Activated T-helper 1 cell treated with anti-CD3 and anti-CD28 coated beads, Interleukin-2, amount 50 U/mL, for 16 hours (primary cell): Measurements from ENCODE around the gene MAGEA6.
"Not testable (repeated sequence)": the region's sequence is repeated elsewhere in the genome, so short reads cannot be mapped to it uniquely, and the experiment has no call there.

Source experiments
- DNase-seq, 2 donors: peaks; one replicate each; pipeline ENCODE4 v3.0.0-alpha.2; 2020; ENCODE audit warnings: low read depth in 1 of 2, low spot score in 1 of 2

The MAGEA6 gene

DNA sequence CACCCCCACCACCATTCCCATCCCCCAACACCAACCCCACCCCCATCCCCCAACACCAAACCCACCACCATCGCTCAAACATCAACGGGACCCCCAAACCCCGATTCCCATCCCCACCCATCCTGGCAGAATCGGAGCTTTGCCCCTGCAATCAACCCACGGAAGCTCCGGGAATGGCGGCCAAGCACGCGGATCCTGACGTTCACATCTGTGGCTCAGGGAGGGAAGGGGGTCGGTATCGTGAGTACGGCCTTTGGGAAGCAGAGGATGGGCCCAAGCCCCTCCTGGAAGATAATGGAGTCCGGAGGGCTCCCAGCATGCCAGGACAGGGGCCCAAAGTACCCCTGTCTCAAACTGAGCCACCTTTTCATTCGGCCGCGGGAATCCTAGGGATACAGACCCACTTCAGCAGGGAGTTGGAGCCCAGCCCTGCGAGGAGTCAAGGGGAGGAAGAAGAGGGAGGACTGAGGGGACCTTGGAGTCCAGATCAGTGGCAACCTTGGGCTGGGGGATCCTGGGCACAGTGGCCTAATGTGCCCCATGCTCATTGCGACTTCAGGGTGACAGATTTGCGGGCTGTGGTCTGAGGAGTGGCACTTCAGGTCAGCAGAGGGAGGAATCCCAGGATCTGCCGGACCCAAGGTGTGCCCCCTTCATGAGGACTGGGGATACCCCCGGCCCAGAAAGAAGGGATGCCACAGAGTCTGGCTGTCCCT, 35.2 kb downstream of the MAGEA6 start:
- not testable (repeated sequence) for DNase-seq

DNA sequence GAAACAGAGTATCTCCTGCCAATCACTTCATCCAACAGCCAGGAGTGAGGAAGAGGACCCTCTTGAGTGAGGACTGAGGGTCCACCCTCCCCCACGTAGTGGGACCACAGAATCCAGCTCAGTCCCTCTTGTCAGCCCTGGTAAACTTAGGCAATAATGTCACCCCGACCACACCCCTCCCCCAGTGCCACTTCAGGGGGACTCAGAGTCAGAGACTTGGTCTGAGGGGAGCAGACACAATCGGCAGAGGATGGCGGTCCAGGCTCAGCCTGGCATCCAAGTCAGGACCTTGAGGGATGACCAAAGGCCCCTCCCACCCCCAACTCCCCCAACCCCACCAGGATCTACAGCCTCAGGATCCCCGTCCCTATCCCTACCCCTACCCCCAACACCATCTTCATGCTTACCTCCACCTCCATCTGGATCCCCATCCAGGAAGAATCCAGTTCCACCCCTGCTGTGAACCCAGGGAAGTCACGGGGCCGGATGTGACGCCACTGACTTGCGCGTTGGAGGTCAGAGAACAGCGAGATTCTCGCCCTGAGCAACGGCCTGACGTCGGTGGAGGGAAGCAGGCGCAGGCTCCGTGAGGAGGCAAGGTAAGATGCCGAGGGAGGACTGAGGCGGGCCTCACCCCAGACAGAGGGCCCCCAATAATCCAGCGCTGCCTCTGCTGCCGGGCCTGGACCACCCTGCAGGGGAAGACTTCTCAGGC, 36.1 kb downstream of the MAGEA6 start, which contains the start of the genes CSAG1 and MAGEA12:
TSS of gene CSAG1 (minus strand) at position 461 of the 715 bp plus-strand sequence. CDS start 1,261 bp downstream, outside the sequence.
TSS of gene MAGEA12 (plus strand) at position 497 of the 715 bp plus-strand sequence. CDS start 2,405 bp downstream, outside the sequence.
- DNase-seq = no peak

DNA sequence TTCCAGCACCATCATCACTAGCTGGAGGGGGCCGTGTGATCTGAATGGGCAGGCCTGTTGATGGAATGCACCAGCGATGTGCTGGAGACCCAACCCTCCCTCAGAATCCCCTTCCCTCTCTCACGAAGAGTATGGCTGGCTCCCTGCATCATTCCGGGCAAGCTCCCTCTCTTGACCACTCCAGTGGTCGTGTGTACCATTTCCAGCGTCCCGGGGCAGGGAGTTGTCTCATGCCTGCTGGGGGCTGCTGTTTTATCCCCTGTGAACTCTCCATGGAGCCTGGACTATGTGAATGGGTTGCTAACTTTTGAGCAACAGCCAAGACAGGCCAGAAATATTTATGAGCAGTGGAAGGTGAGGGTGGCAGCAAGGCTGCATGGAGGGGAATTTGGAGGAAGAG, 44.1 kb downstream of the MAGEA6 start:
- DNase-seq = no peak
